Measurements from ENCODE around the gene SALL1.

SALL1 gene

GRCh38 chr16:51156807-51157200 is 5.7 kb upstream of the SALL1 start:
- DNase-seq = peak in 1 of 14 donors; percentile 12

DNA sequence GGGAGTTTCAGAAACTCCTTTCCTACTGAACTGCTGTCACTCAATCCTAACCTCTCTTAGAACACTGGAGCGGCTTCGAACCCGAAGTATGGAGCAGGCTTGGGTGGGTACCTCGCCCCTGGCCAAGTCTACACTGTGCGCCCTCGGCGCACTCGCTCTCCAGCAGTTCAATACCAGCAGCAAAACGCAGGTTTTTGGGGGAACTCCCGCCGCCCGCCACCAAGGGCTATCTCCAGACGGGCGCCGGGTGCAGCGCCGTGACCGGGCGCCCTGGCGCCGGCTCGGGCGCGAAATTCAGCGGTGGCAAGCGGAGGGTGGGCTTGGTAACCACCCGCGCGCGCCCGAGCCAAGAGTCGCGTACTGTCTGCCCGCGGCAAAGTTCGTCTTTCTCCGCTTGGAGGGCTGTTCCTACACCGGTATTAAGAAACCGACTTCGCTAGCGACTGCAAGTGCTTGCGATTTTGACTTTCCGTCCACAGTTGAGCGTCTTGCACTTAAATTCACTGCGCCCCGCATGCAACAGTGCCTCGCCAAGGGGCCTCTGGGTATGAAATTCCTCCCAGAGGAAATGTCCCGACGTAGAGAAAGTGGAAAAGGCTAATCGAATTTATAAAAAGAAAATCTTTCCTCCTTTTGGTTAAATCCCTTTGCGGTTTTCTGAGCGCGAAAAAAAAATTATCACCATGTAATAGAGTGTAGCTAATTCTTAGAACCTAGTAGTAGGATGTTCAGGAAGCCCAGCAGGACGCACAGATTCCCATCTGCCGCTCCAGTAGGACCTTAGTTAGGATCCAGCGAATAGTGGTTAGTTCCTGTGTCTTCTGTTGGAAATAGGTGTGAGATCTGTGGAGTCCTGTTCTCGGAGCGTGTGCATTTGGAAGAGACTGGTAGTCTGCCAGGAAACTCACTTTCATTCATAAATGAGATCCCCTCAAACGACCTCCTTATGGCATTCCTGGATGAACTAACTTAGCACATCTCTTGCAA is 5.0 kb upstream of the SALL1 start:
- DNase-seq = peak in 6 of 14 donors; percentile 32 to 57 (median 53)

- peak in 8 of 14 donors; percentile 33 to 74 (median 57) for DNase-seq
These were observed 4.1 kb upstream of the SALL1 start for GRCh38 chr16:51155199-51155607.

GRCh38 chr16:51154271-51155171 is 3.5 kb upstream of the SALL1 start:
- DNase-seq = peak in 10 of 14 donors; percentile 52 to 80 (median 64)

- peak in 8 of 14 donors; percentile 16 to 64 (median 44) for DNase-seq
These were observed 2.5 kb upstream of the SALL1 start for GRCh38 chr16:51153577-51154031.

DNA sequence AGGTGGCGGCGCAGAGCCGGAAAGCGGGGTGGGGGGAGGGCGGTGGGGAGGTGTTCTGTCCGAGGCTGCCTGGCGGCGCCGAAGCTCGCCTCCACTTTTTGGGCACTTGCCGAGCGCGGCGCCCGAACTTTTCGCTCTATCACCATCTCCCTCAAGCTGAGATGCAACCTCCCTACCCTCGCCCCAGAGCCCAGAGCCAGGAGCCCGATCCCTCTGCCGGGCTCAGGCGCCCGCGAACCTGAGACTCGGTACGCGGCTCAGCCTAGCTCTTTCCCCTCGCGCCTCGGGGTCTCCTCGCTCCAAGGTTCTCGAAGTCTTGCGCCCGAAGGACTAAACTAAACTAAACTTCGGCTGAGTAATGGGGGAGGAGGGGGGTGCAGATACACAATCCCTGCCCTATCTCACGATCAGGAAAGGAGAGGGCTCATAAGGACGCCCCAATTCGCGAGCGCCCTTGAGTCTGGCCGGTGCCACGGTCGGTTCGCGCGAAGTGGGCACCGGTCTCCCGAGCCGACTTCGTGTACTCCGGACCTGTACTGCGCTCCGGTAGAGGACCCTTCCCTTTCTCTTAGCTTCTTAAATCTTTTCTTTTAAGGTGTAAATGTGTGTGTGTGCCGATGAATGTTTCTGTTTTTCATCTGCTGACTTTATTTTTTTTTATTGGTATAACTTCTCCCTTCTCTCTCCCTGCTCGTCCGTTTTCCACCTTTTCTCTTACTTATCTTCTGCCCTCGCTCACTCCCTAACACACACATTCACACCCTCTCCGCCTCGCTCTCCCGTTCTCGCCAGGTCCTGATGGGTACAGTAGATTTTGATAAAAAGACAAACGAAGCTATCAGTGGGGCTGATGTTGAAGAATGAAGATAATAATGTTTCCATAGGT is 1.9 kb upstream of the SALL1 start:
- DNase-seq = peak in 4 of 14 donors; percentile 42 to 81 (median 70)

DNA sequence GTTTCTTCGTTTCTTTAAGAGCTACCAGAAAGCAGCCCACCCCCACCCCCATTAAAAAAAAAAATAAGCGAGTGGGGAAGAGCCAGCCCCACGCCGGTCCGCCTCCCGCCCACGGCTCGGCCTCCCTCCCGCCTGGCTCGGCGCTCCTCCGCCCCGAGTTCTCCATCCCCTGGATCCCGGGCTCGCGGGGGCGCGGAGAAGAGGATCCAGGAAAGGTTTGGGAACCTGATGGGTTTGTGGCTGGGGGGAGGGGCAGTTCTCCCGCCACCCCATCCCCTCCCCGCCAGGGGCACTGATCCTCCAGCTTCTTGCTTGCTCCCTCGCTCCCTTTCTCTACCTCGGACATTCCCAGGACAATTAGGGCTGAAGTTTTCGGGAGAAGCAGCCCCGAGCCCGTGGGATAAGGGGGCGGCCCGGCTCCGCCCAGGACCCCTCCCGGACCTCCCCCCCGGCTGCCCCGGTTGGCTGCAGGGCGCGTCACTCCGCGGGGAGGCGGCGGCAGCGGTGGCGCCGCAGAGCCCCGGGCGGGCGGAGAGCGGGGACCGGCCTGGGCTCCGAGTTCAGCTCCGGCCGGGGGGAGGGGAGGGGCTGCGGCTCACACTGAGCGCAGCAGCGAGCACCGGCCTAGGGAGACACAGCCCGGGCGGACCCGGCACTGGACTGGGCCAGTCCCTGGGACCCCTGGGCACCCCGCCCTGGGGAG is 1.0 kb upstream of the SALL1 start:
- peak in 13 of 14 donors; percentile 10 to 98 (median 90) for DNase-seq

- DNase-seq = peak in 13 of 14 donors; percentile 13 to 94 (median 87)
These were observed 428 bp upstream of the SALL1 start for GRCh38 chr16:51151435-51151960.

GRCh38 chr16:51150165-51150887 is 744 bp downstream of the SALL1 start:
- peak in 6 of 14 donors; percentile 54 to 72 (median 60) for DNase-seq

DNA sequence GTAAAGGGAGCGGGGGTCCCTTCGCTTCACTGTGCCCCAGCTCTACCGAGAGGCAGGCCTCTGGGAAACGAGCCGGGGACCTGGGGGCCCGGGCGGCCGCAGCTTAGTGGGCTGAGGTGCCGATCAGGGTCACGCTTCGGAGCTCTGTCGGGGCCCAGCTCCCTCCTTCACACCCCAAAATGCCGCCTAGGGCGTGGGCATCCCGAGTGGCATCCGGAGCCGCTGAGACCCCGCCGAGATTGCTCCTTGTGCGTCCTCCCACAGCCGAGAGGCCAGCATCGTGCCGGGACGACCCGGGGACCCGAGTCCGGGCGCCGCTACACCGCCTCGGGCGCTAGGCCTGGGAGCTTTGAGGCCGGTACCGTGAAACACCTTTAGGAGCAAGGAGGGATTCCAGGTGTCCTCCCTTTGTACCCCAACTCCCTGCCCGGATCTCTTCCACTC is 1.3 kb downstream of the SALL1 start:
- DNase-seq = peak in 4 of 14 donors; percentile 32 to 64 (median 58)

- DNase-seq = peak in 4 of 14 donors; percentile 24 to 64 (median 58)
These were observed 1.8 kb downstream of the SALL1 start for GRCh38 chr16:51149251-51149661.

DNA sequence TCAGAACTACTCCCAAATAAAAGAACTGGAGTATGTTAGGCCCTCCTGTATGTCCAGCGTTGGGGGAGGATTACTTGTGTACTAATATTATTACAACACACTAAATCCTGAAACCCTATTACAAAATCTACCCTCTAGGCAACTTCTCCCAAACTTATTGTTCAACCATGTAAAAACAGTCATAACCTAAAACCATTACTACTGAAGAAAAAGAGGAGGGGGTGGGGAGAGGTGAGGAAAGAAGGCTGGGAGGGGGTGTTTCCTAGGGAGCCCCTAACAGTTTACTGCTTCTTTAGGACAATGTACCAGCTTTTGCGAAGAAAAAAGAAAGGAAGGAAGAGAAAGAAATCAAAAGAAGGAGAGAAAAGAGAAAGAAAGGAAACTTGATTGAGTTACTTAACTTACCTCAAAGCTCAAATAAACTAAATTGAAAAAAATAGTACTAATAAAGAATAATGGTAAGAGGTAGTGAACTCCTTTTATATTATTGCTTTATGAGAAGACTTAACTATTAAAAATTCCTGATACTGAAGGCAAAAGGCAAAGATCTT is 2.3 kb downstream of the SALL1 start:
- DNase-seq = no peak

GRCh38 chr16:51147776-51148677 is 3.0 kb downstream of the SALL1 start:
- DNase-seq = no peak

DNA sequence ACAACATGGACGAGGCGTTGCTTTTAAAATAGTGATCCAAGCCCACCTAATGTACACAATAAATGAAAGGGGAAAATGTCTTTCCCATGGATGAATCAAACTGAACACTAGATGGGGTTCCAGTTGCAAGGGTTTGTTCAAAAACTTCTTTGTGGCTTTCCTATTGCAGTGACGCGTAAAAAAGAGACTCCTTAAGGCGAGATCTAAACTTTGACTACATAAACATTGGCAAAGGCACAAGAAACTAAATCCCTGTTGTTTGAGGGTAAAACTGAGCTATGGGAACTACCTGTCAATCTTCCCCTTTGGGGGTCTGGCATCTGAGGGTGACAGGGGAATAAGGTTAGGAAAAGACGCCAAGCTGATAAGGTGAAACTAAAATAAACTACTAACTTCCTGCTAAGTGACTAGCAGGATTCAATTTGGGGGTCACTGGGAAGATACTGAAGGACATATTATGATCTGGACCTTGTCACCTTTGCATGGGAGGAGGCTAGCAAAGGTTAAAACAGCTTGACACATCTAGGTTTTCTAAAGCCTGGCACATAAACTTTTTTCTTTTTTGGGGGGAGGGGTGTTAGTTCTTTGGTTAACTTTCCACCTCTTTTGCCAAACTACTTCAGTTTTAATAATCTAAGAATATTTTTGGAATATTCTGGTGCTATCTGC is 4.7 kb downstream of the SALL1 start:
- peak in 2 of 14 donors; percentile 22 to 25 for DNase-seq

GRCh38 chr16:51144203-51144602 is 6.9 kb downstream of the SALL1 start:
- no peak for DNase-seq

DNA sequence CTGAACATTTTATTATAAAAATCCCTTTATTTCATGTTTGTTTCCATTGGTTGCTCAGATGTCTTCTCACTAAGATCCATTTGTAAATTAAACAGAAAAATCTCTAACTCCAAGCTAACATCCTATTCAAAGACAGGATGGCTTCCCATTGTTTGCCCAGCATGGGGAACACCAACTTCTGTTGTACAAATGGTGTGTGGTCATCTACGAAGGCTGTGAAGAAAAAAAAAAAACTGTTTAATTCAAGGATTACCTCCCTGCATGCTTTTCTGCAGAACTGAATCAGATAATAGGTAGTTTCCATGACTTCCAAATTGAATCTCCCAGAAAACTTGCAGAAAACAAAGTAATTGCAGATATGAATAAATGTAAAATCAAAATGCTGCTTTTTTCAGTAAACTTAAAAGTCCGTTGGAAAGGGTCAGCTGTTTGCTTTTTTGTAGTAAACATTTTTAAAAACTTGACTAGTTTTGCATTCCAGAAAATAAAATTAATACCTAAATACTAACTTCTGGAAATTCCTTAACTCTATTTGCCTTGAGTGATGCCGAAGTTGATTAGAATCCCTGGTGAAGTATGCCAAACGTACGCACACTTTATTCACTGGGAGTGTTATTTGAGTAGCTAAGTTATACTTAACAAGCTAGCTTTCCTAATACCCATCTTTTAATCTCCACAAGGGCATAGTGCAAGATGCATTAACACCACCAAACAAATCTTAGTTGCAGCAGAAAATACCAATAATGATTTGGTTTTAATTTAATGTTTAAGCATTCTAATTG is 7.7 kb downstream of the SALL1 start:
- DNase-seq = no peak

DNA sequence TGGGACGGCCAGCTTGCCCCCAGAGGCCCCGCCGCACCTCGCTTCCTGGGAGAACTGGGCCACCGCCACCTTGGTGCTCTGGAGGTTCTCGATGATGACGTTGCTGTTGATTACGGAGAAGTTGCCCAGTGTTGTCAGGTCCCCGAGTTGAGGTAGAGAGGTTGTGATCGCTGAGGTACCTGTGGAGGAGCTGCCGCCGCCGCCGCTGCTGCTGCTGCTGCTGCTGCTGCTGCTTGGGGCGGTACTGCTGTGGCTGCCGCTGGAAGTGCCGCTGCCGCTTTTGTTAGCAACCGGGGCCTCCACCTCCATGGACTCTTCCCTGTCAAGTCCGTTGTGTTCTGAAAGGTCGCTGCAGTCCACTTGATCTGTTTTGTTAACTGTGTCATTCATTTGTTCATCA is 9.5 kb downstream of the SALL1 start:
- DNase-seq = no peak

All from C1 segment of cervical spinal cord (tissue), 14 donors.